CD1c-positive myeloid dendritic cell (primary cell): ENCODE measurements around the gene PRRT3.
"Not testable (repeated sequence)": the region's sequence is repeated elsewhere in the genome, so short reads cannot be mapped to it uniquely, and the experiment has no call there.

Experiments used
- DNase-seq: peaks from one replicate; pipeline ENCODE4 v3.0.0-alpha.2; 2016; ENCODE audit errors: extremely low spot score

The PRRT3 gene

DNA sequence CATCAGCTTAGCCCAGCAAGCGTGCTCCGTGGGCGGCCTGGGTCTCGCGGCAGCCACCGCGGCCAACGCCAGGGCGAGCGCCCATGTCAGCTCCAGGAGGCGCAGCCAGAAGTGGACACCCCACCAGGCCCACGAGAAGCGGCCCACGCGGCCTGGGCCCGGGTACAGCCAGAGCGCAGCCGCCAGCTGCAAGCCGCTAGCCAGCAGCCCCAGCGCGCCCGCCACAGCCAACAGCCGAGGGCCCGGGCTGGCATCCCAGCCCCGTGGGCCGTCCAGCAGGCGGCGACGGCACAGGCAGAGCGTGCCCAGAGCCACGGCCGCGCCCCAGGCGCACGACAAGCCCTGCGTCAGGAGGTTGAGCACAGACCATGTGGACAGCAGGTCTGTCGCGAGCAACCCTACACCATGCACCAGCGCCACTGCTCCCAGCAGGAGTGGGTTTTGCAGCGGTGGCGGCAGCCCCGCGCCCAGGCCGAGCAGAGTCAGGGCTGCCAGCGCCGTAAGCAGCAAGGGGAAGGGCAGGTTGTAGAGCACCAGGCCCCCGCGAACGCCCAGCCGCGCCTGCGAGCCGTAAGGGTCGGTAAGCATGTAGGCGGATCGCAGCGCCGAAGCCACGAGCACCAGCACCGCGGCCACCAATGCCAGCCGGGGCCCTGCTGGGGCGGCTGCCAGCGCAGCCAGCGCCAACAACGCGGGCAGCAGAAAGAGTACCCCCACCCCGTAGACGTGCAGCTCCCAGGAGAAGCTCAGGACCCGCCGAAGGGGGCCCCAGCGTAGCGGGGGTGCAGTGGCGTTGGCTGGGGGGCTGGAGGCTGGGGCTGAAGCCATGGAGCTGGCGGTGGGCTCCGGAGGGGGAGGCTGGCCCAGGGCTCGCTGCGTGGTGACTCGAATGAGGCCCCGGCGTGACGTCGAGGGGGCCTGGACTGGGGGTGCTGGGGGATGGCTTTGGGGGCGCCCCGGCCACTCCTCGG lies 4.9 kb downstream of the PRRT3 start:
- no peak for DNase-seq

DNA sequence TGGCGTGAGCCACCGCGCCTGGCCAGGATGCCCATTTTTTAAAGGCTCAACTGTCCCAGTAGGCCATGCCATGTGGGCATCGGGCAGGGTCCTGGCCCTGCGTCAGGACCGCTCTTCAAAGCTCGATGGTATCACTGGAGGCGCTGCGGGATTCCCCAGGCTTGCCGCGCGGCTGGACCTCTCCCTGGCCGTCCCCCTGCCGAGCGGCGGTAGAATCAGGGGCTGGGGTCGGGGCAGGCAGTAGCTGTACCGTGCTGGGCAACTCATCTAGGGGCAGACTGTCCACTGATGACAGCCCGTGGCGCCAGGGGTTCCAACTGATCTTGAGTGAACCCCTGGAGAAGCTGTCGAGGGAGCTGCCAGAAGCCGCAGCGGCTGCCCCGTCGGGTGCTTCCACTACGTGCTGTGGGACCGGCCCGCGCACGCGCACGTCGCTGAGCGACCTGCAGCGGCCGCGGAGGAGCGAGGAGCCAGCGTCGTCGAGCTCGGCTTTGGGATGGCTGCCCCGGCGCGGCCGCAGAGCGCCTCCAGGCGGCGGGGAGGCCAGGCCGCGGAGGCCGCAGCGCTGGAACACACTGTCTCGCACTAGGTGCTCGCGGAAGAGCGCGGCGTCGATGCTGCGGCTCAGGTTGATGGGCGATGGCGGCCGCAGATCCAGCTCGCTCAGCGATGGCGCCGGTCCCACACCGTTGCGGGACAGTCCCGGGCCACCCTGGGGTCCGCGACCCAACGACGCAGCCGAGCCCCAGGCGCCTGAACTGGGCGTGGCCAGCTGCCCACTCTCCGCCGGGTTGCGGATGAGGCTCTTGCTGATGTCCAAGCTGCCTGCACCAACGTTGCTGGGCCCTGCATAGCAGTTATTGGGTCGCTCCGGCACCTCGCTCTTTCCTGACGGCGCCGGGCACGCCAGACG lies 5.8 kb downstream of the PRRT3 start:
- peak; percentile 93 for DNase-seq

DNA sequence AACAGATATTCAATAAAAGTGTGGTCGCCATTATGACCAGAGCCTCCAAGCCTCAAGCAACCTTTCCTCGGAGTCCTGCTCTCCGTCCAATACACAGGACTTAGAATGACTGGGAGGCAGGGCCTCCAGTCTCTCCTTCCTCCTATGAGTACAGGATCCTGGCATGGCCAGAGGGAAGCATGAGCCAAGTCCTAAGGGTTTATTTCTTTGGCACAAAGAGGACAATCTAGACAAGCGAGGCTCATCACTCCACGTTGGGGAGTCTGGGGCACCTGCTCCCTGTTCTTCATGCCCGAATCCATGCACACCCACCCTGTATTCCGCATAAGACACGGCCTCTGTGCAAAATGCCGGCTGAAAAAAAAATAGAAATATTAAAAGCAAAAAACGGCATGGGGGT lies 6.8 kb downstream of the PRRT3 start:
- DNase-seq, result no peak

DNA sequence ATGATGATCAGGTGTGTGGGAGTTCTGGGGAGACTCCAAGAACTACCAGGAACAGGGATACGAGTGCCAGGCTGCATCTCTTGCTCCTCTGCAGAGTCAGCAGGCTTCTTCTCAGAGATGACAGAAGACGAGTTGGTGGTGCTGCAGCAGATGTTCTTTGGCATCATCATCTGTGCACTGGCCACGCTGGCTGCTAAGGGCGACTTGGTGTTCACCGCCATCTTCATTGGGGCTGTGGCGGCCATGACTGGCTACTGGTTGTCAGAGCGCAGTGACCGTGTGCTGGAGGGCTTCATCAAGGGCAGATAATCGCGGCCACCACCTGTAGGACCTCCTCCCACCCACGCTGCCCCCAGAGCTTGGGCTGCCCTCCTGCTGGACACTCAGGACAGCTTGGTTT lies 7.9 kb downstream of the PRRT3 start:
- DNase-seq, result no peak

DNA sequence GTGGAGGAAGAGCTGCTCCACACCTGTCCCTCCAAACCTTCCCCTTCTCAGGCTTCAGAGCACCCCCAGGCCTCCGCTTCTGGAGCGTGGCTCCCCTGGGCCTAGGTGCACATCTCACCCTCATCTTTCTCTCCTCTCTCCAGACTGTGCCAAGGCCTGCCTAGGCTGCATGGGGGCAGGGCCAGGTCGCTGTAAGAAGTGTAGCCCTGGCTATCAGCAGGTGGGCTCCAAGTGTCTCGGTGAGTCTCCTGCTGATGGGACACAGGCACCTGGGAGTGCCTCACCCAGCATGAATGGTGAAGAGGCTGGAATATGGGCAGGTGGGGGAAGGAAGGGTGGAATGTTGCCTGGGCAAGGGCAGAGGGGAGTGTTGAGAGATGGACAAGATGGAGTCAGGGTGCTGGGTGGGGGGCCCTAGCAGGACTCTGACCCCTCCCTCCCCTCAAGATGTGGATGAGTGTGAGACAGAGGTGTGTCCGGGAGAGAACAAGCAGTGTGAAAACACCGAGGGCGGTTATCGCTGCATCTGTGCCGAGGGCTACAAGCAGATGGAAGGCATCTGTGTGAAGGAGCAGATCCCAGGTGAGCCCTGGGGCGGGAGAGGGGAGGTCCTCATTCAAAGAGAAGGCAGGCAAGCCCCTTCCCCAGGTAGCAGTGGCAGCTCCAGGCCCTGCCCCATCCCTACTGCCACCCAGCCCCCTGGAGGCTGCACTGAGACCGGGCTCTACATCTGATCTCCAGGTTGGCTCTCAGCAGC lies 9.1 kb downstream of the PRRT3 start:
- no peak for DNase-seq

DNA sequence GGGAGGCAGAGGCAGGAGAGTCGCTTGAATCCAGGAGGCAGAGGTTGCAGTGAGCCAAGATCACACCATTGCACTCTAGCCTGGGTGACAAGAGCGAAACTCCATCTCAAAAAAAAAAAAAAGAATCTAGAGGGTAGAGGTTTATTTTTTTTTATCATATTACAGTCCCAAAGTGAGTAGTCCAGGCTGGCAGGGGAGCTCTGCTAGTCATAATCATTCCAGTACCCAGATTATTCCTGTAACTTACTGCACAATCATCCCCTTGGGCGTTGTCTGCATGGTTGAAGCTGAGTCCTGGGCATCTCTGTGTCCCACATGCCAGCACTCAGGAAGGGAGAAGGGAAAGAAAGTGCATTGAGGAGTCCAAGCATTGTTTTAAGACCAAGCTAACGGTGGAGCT lies 10.0 kb downstream of the PRRT3 start:
- no peak for DNase-seq

DNA sequence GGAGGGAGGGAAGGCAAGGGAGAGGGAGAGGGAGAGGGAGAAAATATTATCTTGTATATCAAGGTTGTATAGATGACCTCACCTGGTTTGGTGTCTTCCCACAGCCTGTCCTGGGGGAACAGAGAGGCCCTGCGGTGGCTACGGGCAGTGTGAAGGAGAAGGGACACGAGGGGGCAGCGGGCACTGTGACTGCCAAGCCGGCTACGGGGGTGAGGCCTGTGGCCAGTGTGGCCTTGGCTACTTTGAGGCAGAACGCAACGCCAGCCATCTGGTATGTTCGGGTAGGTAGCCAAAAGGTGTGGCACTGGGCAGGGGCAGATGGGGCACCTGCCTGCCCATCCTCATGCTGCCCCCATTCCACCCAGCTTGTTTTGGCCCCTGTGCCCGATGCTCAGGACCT lies 11.5 kb downstream of the PRRT3 start:
- DNase-seq, result no peak

DNA sequence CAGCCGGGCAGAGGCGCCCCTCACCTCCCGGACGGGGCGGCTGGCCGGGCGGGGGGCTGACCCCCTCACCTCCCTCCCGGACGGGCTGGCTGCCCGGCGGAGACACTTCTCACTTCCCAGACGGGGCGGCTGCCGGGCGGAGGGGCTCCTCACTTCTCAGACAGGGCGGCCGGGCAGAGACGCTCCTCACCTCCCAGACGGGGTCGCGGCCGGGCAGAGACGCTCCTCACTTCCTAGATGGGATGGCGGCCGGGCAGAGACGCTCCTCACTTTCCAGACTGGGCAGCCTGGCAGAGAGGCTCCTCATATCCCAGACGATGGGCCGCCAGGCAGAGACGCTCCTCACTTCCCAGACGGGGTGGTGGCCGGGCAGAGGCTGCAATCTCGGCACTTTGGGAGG lies 12.3 kb downstream of the PRRT3 start:
- not testable (repeated sequence) for DNase-seq

DNA sequence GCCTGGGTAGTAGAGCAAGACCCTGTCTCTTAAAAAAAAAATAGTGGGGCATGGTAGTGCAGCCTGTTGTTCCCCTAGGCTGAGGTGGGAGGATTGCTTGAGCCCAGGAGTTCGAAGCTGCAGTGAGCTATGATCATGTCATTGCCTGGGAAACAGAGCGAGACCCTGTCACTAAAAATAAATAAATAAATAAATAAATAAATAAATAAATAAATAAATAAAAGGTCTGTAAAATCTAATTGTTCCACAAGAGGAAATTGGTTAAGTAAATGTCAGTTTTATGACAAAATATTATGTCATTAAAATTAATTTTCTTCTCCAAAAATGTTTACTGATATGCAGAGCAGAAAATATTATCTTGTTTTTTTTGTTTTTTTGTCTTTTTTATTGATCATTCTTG lies 13.2 kb downstream of the PRRT3 start:
- no peak for DNase-seq

DNA sequence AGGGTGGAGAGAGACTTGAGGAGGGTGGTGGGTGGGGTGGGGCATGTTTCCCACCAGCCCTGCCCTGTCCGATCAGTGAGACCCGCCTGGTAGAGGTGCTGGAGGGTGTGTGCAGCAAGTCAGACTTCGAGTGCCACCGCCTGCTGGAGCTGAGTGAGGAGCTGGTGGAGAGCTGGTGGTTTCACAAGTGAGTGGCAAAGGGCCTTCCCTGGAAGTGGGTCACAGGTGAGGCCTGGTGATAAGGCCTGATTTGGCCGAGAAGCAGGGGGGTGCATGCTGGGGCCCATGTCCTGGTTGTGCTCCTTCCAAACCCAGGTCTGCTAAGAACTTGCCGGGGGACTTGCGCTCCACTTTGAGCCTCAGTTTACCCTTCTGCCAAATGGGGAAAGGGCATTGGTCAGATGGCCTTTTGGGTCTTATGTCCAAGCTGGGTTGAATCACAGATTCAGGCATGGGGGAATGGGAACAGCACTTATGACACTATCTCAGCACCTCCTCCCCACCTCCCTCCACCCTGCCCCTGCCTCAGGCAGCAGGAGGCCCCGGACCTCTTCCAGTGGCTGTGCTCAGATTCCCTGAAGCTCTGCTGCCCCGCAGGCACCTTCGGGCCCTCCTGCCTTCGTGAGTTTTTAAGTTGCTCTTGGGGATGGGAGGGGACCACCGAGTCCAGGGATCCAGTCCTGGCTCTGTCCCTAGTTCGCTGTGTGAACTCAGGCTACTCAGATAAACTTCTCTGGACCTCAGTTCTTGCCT lies 14.5 kb downstream of the PRRT3 start:
- DNase-seq, result no peak

DNA sequence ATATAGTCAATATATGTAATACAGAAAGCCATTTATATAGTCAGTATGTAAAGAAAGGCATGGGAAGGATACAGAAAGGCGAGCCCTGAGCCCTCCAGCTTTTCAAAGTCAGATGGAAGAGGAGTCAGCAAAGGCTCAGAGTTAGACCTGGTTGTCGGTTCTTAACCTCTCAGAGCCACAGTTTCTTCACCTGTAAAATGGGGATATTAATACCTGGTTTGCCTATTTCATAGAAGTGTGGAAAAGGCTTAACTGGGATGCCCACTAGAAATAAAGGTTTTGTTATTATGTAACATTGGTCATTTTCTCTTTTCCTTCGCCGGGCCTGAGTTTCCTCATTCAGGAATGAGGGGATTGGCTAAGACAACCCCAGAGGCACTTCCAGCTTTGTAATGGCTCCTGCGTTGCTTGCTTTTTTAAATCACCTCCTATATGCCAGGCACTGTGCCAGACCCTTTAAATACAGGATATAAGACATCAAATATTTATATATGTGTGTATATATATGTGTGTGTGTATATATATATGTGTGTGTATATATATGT lies 16.2 kb downstream of the PRRT3 start:
- DNase-seq, result peak; percentile 15

DNA sequence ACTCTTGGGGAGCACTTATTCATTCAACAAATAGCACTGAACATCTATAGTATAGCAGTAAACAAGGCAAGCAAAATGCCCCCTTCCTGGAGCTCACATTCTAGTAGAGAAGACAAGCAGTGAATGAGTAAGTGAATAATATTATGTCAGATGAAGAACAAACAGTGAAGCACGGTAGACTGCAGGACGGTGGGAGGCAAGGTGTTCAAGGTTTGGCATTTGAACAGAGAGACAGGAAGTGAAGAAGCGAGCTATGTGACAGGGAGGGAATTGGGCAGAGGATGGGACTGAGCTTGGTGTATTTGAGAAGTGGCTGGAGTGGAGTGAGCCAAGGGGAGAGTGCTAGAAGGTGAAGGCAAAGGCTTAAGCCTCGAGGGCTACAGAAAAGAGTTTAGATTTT lies 17.2 kb downstream of the PRRT3 start:
- no peak for DNase-seq

DNA sequence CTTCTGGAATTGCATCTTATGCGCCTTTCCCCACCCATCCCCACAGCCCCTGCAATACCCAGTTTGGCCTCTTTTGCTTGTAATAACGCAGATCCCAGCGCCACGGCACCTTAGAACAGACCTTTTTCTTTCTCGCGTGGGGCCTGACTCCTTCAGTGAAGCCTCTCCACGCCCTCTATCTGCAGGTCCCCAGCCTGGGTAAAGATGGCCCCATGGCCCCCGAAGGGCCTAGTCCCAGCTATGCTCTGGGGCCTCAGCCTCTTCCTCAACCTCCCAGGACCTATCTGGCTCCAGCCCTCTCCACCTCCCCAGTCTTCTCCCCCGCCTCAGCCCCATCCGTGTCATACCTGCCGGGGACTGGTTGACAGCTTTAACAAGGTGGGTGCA lies 18.0 kb downstream of the PRRT3 start:
- DNase-seq, result peak; percentile 15

DNA sequence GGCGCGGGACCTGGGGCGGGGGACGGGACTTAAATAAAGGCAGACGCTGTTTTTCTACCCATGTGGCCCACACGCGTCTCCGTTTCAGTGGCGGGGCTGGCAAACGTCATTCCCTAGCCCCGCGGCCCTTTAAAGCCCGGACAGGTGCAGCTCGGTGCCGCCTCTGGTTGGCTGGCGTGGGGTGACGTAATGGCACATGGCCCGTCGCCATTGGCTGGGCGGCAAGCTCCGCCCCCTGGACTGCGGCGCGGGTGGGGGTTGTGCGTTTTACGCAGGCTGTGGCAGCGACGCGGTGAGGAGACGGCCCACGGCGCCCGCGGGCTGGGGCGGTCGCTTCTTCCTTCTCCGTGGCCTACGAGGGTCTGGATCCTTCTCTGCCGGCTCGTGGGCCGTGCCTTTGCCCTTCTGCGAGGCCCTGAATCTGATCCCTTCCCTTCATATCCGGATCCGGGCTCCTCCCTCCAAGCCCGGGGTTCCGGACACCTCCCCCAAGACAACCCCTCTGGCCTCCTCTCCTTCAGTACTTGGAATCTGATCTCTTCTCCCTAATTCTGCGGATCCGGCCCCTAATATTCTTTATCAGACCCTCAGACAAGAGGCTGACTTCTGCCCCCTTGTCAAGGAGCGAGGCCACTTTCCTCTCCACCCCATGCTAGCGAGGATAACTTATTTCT lies 18.5 kb downstream of the PRRT3 start, which contains the start of gene CRELD1:
Gene CRELD1, plus strand, starts transcription at position 274 of the 674 bp plus-strand sequence. CDS start 605 bp downstream, outside the sequence.
- peak; percentile 97 for DNase-seq

DNA sequence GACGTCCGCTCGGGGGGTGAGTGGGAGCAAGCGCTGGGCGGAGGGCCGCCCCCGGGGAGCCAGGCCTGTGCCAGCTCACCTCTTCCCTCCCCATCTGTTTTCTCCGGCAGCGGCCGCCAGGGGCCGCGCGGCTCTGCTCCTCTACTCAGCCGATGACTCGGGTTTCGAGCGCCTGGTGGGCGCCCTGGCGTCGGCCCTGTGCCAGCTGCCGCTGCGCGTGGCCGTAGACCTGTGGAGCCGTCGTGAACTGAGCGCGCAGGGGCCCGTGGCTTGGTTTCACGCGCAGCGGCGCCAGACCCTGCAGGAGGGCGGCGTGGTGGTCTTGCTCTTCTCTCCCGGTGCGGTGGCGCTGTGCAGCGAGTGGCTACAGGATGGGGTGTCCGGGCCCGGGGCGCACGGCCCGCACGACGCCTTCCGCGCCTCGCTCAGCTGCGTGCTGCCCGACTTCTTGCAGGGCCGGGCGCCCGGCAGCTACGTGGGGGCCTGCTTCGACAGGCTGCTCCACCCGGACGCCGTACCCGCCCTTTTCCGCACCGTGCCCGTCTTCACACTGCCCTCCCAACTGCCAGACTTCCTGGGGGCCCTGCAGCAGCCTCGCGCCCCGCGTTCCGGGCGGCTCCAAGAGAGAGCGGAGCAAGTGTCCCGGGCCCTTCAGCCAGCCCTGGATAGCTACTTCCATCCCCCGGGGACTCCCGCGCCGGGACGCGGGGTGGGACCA lies 19.2 kb downstream of the PRRT3 start:
- DNase-seq, result peak; percentile 93

DNA sequence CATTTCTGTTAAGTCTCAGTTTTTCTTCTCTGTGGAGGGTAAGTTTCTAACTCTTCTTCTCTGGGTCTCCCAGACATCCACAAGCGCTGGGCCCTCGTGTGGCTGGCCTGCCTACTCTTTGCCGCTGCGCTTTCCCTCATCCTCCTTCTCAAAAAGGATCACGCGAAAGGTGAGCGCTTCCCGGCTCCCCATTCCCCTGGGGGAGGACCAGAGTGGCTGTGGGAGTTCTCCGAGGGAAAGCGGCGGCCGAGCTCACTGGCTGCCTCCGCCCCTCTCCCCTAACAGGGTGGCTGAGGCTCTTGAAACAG lies 19.7 kb downstream of the PRRT3 start:
- DNase-seq, result no peak

DNA sequence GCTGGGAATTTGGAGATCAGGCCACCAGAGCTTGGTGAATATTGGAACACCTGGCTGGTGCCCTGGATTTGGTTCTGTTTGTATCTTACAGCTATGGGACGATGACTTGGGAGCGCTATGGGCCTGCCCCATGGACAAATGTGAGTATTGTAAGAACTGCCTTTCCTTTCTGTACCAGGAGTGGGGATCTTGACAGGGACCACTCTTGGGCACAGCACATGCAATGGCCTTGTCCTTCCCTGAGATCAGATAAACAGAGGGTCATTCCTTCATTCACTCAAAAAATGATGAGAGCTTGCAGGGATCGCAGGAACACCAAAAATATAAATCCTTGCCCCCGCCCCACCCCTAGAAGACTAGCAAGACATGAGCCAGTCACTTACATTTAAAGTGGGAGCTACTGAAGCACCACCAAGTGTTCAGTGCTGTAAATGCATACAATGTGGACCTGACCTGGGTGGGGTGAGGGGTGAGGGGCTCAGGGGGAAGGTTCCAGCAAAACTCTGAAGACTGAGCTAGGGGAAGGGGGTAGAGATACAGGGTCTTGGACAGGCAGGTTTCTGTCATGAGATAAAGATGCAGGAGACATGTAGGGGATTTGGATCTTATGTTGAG lies 21.3 kb downstream of the PRRT3 start:
- DNase-seq, result no peak

DNA sequence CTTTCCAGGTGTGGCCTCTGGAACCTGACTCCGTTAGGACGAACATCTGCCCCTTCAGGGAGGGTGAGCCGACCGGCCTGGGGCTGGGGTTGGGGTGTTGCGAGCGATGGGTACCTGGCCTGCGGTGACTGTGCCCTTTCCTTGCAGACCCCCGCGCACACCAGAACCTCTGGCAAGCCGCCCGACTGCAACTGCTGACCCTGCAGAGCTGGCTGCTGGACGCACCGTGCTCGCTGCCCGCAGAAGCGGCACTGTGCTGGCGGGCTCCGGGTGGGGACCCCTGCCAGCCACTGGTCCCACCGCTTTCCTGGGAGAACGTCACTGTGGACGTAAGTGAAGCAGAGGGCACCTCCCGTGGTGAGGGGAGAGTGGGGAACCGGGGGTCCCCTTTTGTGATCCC lies 24.1 kb downstream of the PRRT3 start:
- no peak for DNase-seq
